ENCODE results near the gene PER3. TPM values are rescaled to one million over a fixed set of nuclear protein-coding genes. Genes with fewer than 3 reads are reported as not detected.

PER3 gene
- total and polyA plus RNA-seq, 9 of the 15 experiments (the other 6 are each of a cell fraction or from before 2014, with no cell fraction given): 11.9 to 22.5 (median 14.6) TPM

GRCh38 chr1:7827126-7827955 lies 43.2 kb downstream of the PER3 start (continued):
- TF ChIP-seq ZBTB12 (CRISPR knock-in tag; IDR thresholded peaks at IDR 0.05) (peak; percentile 56; the same call in 1 of the 2 replicates), FOXM1 (IDR thresholded peaks at IDR 0.05; ENCODE audit: low read depth) (no peak), FOXM1 (CRISPR knock-in tag; IDR thresholded peaks at IDR 0.05; ENCODE audit: low read depth) (no peak), ZBTB26 (CRISPR knock-in tag; IDR thresholded peaks at IDR 0.05) (peak; percentile 76; the same call in 1 of the 2 replicates), ZNF407 (IDR thresholded peaks at IDR 0.05; ENCODE audit: low read depth) (no peak), PYGO2 (tag; IDR thresholded peaks at IDR 0.05) (no peak; the same call in 1 of the 2 replicates), CHD2 (IDR thresholded peaks at IDR 0.05; ENCODE audit: low read depth, low read length) (0 out of 2 replicates have a peak, but pooled peaks have one; percentile 14), POLR2H (tag; IDR thresholded peaks at IDR 0.05; ENCODE audit: low read depth) (no peak), ZNF274 (IDR thresholded peaks at IDR 0.05; ENCODE audit: borderline replicate concordance, low read depth, low read length) (no peak), RNF2 (IDR thresholded peaks at IDR 0.05) (no peak), PCBP1 (IDR thresholded peaks at IDR 0.05; ENCODE audit: low read depth, low read length, poor library complexity, severe bottlenecking) (no peak)

Data from K562 (cell line).